ENCODE results near the gene TRIP13. TPM values are rescaled to one million over a fixed set of nuclear protein-coding genes. Genes with fewer than 3 reads are reported as not detected.
A peak's percentile ranks its signal among the peaks of the same experiment; 100 is the strongest.

The TRIP13 gene
- total RNA-seq, 1 donor from 2014 or later: 8.4 TPM

DNA sequence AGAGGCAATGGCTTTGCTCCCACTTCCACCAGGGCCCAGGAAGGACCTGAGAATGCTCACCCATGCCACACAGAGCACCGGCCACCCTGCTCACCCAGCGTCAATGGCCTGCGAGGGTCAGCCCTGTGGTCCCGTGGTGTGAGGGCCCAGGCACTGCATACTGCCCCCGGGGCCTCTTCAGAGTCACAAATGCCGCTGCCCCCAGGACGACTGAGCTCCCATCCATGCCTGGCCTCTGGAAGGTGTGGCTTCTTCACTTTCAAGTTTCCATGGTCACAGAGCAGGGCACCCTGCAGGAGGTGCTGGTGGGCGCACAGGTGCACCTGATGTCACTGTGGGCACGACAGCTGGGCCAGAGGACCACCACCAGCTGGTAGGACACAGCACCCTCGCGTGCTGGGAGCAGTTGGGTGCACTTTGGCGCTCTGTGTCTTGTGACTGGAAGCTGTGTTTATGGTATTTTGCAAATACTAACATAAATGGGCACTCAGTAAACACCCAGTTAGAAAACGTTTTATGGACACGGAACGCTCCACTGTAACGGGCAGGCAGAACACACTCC lies 29.4 kb upstream of the TRIP13 start:
- TF ChIP-seq, protein P1, sequence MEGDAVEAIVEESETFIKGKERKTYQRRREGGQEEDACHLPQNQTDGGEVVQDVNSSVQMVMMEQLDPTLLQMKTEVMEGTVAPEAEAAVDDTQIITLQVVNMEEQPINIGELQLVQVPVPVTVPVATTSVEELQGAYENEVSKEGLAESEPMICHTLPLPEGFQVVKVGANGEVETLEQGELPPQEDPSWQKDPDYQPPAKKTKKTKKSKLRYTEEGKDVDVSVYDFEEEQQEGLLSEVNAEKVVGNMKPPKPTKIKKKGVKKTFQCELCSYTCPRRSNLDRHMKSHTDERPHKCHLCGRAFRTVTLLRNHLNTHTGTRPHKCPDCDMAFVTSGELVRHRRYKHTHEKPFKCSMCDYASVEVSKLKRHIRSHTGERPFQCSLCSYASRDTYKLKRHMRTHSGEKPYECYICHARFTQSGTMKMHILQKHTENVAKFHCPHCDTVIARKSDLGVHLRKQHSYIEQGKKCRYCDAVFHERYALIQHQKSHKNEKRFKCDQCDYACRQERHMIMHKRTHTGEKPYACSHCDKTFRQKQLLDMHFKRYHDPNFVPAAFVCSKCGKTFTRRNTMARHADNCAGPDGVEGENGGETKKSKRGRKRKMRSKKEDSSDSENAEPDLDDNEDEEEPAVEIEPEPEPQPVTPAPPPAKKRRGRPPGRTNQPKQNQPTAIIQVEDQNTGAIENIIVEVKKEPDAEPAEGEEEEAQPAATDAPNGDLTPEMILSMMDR (IDR thresholded peaks at IDR 0.05; ENCODE audit: unreplicated experiment): no peak
- peaks cover 18% of the 10 kb centered on the region for H3K27me3 Mint-ChIP-seq (ENCODE audit: unreplicated experiment)
- no peak overlapping the region for H3K27ac Mint-ChIP-seq (ENCODE audit: unreplicated experiment)
- DNase-seq (ENCODE audit: low spot score): no peak
- no peaks in the 10 kb centered on the region for H3K9me3 Mint-ChIP-seq (ENCODE audit: unreplicated experiment)
- H3K4me1 Mint-ChIP-seq (ENCODE audit: unreplicated experiment): no peaks in the 10 kb centered on the region
- H3K36me3 Mint-ChIP-seq (ENCODE audit: low read depth, unreplicated experiment): peaks cover 31% of the 10 kb centered on the region
- H3K4me3 Mint-ChIP-seq (ENCODE audit: unreplicated experiment): no peak overlapping the region

- H3K4me3 Mint-ChIP-seq (ENCODE audit: unreplicated experiment): no peak overlapping the region
- DNase-seq (ENCODE audit: low spot score): no peak
- TF ChIP-seq, protein P1 (IDR thresholded peaks at IDR 0.05; ENCODE audit: unreplicated experiment): no peak
- peaks cover 10% of the 10 kb centered on the region for H3K27me3 Mint-ChIP-seq (ENCODE audit: unreplicated experiment)
- H3K36me3 Mint-ChIP-seq (ENCODE audit: low read depth, unreplicated experiment): peaks cover 33% of the 10 kb centered on the region
- peak overlapping the region; percentile 24 for H3K27ac Mint-ChIP-seq (ENCODE audit: unreplicated experiment)
- no peaks in the 10 kb centered on the region for H3K4me1 Mint-ChIP-seq (ENCODE audit: unreplicated experiment)
- no peaks in the 10 kb centered on the region for H3K9me3 Mint-ChIP-seq (ENCODE audit: unreplicated experiment)
These were observed 28.1 kb upstream of the TRIP13 start for GRCh38 chr5:864492-865167.

DNA sequence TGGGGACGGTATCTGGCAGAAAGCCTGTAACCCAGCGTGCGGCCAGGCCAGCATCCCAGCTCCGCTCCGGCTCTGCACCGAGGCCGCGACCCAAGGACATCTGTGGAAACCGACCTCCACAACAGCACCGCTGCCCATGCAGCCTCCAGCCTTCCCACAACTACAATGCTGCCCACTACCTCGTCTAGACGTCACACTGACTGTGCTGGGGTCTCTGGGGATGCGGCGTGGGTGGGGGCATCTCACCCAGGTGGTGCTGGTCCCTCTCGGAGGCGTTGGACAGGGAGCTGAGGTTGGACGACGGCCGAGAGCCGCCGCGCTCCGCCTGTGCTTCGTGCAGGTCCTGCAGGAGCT lies 27.5 kb upstream of the TRIP13 start:
- no peak overlapping the region for H3K27ac Mint-ChIP-seq (ENCODE audit: unreplicated experiment)
- no peak for DNase-seq (ENCODE audit: low spot score)
- H3K4me3 Mint-ChIP-seq (ENCODE audit: unreplicated experiment): no peak overlapping the region
- H3K27me3 Mint-ChIP-seq (ENCODE audit: unreplicated experiment): peaks cover 10% of the 10 kb centered on the region
- peaks cover 36% of the 10 kb centered on the region for H3K36me3 Mint-ChIP-seq (ENCODE audit: low read depth, unreplicated experiment)
- TF ChIP-seq, protein P1 (IDR thresholded peaks at IDR 0.05; ENCODE audit: unreplicated experiment): no peak
- no peaks in the 10 kb centered on the region for H3K4me1 Mint-ChIP-seq (ENCODE audit: unreplicated experiment)
- H3K9me3 Mint-ChIP-seq (ENCODE audit: unreplicated experiment): no peaks in the 10 kb centered on the region

- Mint-ChIP-seq H3K27me3 (ENCODE audit: unreplicated experiment) (peaks cover 5% of the 10 kb centered on the region), H3K4me1 (ENCODE audit: unreplicated experiment) (no peaks in the 10 kb centered on the region), H3K9me3 (ENCODE audit: unreplicated experiment) (no peaks in the 10 kb centered on the region), H3K27ac (ENCODE audit: unreplicated experiment) (no peak overlapping the region), H3K36me3 (ENCODE audit: low read depth, unreplicated experiment) (peaks cover 42% of the 10 kb centered on the region), H3K4me3 (ENCODE audit: unreplicated experiment) (no peak overlapping the region)
- TF ChIP-seq, protein P1 (IDR thresholded peaks at IDR 0.05; ENCODE audit: unreplicated experiment): no peak
- no peak for DNase-seq (ENCODE audit: low spot score)
These were observed 26.9 kb upstream of the TRIP13 start for GRCh38 chr5:865771-866170.

GRCh38 chr5:867300-867870 lies 25.3 kb upstream of the TRIP13 start:
- Mint-ChIP-seq H3K4me1 (ENCODE audit: unreplicated experiment) (no peaks in the 10 kb centered on the region), H3K27ac (ENCODE audit: unreplicated experiment) (no peak overlapping the region), H3K9me3 (ENCODE audit: unreplicated experiment) (no peaks in the 10 kb centered on the region), H3K4me3 (ENCODE audit: unreplicated experiment) (no peak overlapping the region), H3K36me3 (ENCODE audit: low read depth, unreplicated experiment) (peaks cover 50% of the 10 kb centered on the region), H3K27me3 (ENCODE audit: unreplicated experiment) (peaks cover 5% of the 10 kb centered on the region)
- no peak for DNase-seq (ENCODE audit: low spot score)
- TF ChIP-seq, protein P1 (IDR thresholded peaks at IDR 0.05; ENCODE audit: unreplicated experiment): no peak
